ENCODE data around the gene SIRT3.

DNA sequence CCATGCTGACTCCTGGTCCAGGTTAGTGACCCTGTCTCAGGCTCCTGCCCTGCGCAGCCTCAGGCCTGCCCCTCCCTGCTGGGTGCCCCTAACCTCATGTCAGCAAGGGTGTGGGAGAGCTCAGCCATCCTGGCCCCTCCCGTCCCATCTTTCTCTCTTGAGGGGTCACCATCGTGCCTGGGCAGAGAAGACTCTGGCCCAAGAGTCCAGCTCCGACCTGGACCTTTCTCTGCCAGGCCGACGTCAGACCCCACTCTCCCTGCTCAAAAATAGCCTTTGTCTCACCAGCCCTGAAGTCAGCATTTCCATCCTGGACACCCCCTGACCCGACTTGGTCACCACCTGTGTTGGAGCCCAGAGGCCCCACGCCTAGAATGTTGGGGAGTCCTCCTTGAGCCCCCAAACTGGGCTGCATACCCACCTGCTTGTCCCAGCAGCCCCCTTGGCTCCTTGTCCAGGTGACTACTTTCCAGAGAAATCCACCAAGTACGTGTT lies 38.4 kb downstream of the SIRT3 start:
- TF ChIP-seq, protein P1, sequence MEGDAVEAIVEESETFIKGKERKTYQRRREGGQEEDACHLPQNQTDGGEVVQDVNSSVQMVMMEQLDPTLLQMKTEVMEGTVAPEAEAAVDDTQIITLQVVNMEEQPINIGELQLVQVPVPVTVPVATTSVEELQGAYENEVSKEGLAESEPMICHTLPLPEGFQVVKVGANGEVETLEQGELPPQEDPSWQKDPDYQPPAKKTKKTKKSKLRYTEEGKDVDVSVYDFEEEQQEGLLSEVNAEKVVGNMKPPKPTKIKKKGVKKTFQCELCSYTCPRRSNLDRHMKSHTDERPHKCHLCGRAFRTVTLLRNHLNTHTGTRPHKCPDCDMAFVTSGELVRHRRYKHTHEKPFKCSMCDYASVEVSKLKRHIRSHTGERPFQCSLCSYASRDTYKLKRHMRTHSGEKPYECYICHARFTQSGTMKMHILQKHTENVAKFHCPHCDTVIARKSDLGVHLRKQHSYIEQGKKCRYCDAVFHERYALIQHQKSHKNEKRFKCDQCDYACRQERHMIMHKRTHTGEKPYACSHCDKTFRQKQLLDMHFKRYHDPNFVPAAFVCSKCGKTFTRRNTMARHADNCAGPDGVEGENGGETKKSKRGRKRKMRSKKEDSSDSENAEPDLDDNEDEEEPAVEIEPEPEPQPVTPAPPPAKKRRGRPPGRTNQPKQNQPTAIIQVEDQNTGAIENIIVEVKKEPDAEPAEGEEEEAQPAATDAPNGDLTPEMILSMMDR (IDR thresholded peaks at IDR 0.05; ENCODE audit: insufficient read depth, low read length, poor library complexity, severe bottlenecking): no peak
- no peak for TF ChIP-seq EZH2phosphoT487 (conservative IDR thresholded peaks at IDR 0.05; ENCODE audit: low read length)

Data from SU-DHL-6 (cell line).